SKM-1 (cell line): ENCODE measurements around the gene NLN.
"Not testable (repeated sequence)": the region's sequence is repeated elsewhere in the genome, so short reads cannot be mapped to it uniquely, and the experiment has no call there.

ENCODE experiments used
- DNase-seq: peaks from one replicate; lab custom pipeline; 2025; ENCODE audit not compliant: unreplicated experiment; lab: John Stamatoyannopoulos, UW

Gene NLN

DNA sequence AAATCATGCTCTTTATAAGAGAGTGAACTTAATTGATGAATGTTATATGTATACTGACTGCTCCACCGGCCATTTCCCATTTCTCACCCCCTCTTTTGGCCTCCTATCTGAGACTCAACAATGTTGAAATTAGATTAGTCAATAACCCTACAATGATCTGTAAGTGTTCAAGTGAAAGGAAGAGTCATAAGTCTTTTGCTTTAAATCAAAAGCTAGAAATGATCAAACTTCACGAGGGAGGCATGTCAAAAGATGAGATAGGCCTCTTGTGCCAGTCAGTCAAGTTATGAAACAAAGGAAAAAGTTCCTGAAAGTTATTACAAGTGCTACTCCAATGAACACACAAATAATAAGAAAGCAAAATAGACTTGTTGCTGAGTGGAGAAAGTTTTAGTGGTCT, 83.1 kb downstream of the NLN start:
- no peak for DNase-seq

GRCh38 chr5:65807494-65807893, 85.5 kb downstream of the NLN start:
- DNase-seq, result not testable (repeated sequence)

GRCh38 chr5:65808251-65808741, 86.3 kb downstream of the NLN start:
- DNase-seq, result no peak

DNA sequence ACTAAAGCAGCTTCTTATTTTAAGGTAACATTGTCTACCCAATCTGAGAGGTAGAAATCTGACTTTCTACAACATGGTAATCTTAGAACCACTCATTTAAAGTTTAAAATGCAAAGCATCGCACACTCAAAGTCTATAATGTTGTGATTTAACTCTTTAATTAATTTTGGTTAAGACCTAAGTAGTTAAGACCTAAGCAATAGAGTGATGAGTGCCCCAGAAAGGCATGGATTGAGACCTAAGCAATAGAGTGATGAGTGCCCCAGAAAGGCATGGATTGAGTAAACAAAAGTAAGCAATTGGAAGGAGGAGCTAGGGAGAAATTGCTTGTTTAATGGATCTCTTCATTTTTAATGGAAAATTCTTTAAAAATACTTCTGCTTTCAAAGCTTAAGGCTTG, 86.8 kb downstream of the NLN start:
- no peak for DNase-seq

DNA sequence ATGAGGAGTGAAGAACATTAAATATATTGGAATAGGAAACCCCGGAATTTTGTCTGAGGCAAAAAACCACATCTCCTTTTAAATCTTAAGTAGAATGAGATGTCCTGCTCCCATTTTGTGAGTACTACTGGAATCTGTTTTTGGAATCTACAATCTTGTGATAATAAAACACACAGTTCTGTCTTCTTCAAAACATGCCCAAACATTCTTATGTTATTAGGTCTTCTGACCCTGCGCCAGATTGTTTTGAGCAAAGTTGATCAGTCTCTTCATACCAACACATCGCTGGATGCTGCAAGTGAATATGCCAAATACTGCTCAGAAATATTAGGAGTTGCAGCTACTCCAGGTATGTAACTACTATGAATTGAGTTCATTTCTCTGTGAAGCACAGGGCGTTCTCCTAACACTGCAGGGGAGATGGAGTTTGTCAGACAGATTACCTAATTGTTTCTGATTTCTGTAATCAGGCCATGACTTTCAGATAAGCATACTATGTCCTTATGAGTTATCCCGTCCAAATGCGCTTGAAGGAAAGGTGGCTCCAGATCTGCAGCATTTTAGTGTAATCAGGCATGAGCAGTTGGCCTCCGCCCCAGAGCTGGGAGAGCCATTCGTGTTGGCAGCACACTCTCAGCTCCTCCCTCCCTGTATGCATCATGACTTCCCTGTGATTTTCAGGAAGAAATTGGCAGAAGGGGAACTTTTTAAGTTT, 88.0 kb downstream of the NLN start:
- no peak for DNase-seq

DNA sequence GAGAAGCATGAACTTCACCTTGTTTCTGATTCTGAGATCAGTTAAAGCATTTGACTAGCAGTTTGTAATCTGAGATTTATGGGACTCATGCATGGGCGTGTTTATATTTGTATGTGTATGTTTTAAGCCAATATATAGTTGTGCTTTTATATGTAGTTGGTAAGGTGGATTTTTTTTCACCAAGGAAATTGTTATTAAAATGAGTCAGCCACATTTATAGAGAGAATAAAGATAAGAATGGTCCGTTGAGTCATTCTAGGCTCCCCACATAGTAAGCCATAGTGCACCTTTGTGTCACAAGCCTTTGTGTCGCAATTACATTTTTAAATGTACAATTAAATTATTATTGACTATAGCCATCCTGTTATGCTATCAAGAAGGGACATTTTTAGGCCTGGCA, 89.0 kb downstream of the NLN start:
- no peak for DNase-seq

- DNase-seq, result no peak
These were observed 89.9 kb downstream of the NLN start for GRCh38 chr5:65811885-65812284.

GRCh38 chr5:65812648-65813047, 90.6 kb downstream of the NLN start:
- DNase-seq, result no peak

DNA sequence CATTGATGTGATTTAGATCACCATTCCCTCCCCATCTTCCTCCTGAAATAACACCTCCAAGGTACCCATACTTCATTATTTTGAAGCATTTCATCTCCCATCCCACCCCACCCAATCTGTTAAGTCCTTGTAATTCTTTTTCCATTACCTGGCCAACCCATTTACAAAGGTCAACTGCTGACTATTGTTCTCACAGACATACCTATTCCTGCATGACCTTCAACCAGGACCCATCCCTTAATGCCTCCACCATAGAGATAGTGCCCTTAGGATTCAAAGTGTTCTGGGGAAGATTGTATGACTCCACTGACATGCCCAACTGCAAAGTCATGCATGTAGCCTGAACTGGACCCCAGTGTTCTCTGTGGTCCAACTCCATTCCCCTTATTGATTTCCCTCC, 91.2 kb downstream of the NLN start:
- DNase-seq, result no peak

DNA sequence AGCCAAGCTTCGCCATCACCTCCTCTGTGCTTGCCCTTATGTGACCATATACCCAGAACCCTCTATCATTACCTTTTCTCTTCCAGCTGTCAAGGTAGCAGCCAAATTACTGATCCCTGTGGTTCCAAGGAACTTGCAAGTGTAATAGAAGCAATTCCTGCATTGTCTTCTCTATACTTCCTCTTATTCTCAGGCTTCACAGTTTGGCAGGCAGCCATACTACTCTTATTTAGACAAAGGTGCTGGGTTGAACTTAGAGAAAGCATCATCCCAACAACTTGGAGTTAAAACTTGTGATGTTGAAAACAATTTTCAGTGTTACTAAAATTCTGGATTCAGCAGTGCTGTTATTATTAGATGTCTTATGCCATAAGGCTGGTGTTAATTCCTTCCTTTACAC, 93.2 kb downstream of the NLN start:
- DNase-seq, result no peak

DNA sequence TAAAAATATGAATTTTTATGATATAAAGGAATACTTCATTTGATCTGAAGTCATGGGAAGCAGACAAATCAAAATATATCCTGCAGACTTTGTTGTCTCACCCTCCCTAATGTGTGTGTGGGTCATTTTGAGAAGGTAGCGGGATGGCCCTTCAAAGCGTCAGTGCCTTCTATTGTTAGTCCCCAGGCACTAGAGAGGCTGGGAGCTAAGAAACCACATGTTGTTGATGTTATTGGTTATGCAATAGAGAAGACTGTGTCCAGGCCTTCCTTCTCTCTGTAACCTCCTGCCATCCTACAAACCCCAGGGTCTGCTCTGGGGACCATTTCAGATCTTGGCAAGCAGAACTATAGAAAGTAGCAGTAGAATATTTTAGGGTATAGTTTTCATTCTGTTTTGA, 94.7 kb downstream of the NLN start:
- DNase-seq, result no peak

GRCh38 chr5:65817931-65818330, 95.9 kb downstream of the NLN start:
- DNase-seq, result no peak

GRCh38 chr5:65818592-65818991, 96.6 kb downstream of the NLN start:
- DNase-seq, result no peak

GRCh38 chr5:65819215-65819904, 97.4 kb downstream of the NLN start:
- DNase-seq, result no peak

- no peak for DNase-seq
These were observed 97.9 kb downstream of the NLN start for GRCh38 chr5:65819905-65820240.

- no peak for DNase-seq
These were observed 98.4 kb downstream of the NLN start for GRCh38 chr5:65820373-65820772.

GRCh38 chr5:65821966-65822365, 100.0 kb downstream of the NLN start:
- DNase-seq, result no peak

GRCh38 chr5:65822710-65823109, 100.7 kb downstream of the NLN start:
- DNase-seq, result no peak

- DNase-seq, result no peak
These were observed 101.2 kb downstream of the NLN start for GRCh38 chr5:65823204-65823603.

DNA sequence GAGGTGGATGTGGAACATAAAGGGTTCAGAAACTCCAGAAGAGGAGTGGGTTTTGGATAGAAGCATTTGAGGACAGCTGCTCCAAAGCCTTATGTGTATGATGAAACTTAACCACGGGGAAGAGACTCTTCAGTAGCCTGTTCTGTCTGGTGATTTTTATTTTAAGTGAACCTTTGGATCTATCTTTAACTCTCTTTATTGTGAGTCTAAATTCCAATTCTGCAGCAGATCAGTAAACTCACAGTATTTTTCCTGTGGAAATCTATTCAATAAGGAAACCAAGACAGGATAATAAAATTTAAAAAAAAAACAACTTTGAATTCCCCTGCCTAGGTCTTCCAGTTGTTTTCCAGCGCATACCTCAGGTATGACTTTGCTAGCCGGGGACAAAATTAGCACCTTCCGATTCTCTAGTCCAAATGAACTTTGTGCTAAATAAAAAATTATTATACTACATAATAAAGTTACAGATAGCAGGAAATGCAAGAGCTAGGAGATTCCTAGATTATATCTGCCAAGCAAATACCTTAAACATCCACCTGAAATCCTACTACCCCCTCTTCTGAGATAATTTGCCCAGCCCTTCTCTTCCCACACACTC, 101.9 kb downstream of the NLN start:
- no peak for DNase-seq

GRCh38 chr5:65825408-65826328, 103.7 kb downstream of the NLN start:
- peak; percentile 98 for DNase-seq
